Prostate gland (tissue), 2 donors: ENCODE data around the gene GRIA4. TPM values are rescaled to one million over a fixed set of nuclear protein-coding genes. Genes with fewer than 3 reads are reported as not detected.

Source experiments
- DNase-seq: peaks from one replicate; pipeline ENCODE4 v3.0.0-alpha.2; 2019; ENCODE audit warnings: low spot score
- H3K27ac ChIP-seq, 2 donors: fragments of 200-600 bp; sonication (generic); 2 replicates each; pipeline ENCODE4 v1.5.1; 2017 to 2019
- H3K27me3 ChIP-seq: fragments of 200-600 bp; sonication (generic); replicated peaks from 2 replicates; pipeline ENCODE4 v1.5.1; 2019; ENCODE audit not compliant: insufficient read depth
- H3K36me3 ChIP-seq, 2 donors: fragments of 200-600 bp; sonication (generic); 1 replicate in 1 of 2; 2 replicates in 1 of 2; pipeline versions ENCODE4 v1.5.1 to v1.8.1; 2017 to 2019
- H3K4me1 ChIP-seq: fragments of 200-600 bp; sonication (generic); replicated peaks from 2 replicates; pipeline ENCODE4 v1.5.1; 2019
- H3K4me3 ChIP-seq, 2 donors: fragments of 200-600 bp; sonication (generic); 2 replicates each; pipeline ENCODE4 v1.5.1; 2017 to 2019
- H3K9me3 ChIP-seq: fragments of 200-600 bp; sonication (generic); 2 replicates; pipeline ENCODE4 v1.5.1; 2017
- POLR2A ChIP-seq: fragments of 450-650 bp; IDR thresholded peaks from one replicate; pipeline ENCODE4 v1.6.1; 2016; ENCODE audit warnings: antibody characterized with exemption, mild to moderate bottlenecking
- POLR2AphosphoS5 ChIP-seq: sonication (generic); formaldehyde crosslinking; IDR thresholded peaks from one replicate; pipeline ENCODE4 v1.6.1; 2017; ENCODE audit warnings: antibody characterized with exemption
- WGBS: methylation state at CpG from one replicate; pipeline ENCODE4 v1.1.5; 2018; 5-methylcytosine and 5-hydroxymethylcytosine counted together
- intact Hi-C: fragments of 100-400 bp; cut with DNase I; formaldehyde crosslinking; loops from one replicate; pipeline ENCODE4 v1.14.2; 2022
- small RNA-seq, 2 donors: library from RNA; depleted of rRNA; stranded (forward); fragments of <200 nt; gene quantifications; one replicate each; pipeline ENCODE3, GENCODE V24; 2016
- total RNA-seq, 2 donors: library from RNA; depleted of rRNA; stranded (reverse); fragments of >200 nt; gene quantifications; one replicate each; pipeline ENCODE4 v1.1.0, GENCODE V29; 2016
- TF ChIP-seq, protein P1 (sequence below), 4 experiments: fragments of 200-600 bp in 2 of 4; fragments of 450-650 bp in 2 of 4; sonication (generic) in 2 of 4; IDR thresholded peaks; 1 replicate in 3 of 4; 2 replicates in 1 of 4; pipeline ENCODE4 v1.5.1; 2016 to 2019; ENCODE audit warnings: antibody characterized with exemption in 4 of 4, mild to moderate bottlenecking in 2 of 4, moderate library complexity in 2 of 4

GRIA4 gene
- total RNA-seq, 2 donors from 2014 or later = not detected

DNA sequence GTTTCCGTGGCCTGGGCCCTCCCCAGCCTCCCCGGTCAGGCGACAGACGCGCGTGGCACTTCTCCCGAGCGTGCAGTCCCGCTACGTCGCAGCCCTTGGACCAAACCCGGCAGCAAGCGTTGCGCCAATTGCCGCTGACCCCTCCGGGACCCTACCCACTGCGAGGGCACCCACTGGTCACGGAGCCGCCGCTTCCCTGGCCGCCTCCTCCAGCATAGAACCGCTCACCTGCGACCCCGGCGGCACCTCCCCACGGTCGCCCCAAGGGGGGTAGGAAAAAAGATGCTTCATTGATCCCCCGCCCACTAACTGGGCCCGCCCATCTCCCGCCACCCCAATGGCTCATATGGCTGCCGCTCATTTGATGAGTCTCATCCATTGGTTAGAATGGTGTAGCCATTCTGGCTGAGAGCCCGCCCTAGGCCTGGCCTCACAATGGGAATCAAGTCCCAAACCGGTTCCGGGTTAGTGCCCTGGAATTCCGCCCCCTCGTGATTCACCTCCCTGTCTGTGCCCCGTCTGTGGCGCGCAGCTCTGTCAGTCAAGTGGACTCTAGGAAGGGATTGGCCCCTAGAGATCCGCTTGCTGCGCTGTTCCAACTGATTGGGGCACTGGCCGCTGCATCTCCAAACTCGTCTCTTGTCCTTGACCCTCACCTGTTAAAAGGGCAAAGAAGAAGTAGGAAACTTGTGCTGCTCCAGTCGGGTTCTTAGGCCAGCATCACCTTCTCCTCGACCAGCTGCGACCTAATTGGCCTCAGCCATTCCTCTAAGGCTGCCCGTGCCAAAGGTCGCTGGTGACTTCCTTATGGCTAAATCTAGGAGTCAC is 412.3 kb downstream of the GRIA4 start, which contains the start of gene MSANTD4:
Gene MSANTD4 (minus strand): TSS at position 274 of the 828 bp plus-strand sequence. CDS start 11,323 bp downstream, outside the sequence.
- intact Hi-C loops = loop anchor here (2.0 kb wide), 1 partner anchor 55 kb away; the partner anchor contains the start of genes AASDHPPT and KBTBD3

DNA sequence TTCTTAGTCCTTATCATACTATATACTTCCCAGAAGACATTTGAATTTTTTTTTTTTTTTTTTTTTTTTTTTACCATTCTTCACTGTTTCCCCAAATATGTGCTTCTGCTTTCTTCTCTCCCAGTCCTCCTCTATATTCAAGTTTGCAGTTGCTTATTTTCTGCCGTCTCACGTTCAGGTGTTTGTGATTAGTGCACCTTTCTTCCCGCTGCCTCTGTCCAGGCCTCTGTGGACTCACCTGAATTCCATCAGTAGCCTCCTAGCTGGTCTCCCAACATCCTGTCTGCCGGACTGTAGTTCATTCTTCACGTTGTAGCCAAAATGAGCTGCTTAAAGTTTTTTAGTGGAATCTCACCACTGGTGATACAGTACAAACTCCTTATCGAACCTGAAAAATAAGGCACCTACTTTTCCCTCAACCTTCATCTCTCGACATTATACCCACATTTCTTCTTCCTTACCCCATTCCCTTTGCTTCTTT is 413.0 kb downstream of the GRIA4 start:
- no peak for DNase-seq
- TF ChIP-seq, protein P1, sequence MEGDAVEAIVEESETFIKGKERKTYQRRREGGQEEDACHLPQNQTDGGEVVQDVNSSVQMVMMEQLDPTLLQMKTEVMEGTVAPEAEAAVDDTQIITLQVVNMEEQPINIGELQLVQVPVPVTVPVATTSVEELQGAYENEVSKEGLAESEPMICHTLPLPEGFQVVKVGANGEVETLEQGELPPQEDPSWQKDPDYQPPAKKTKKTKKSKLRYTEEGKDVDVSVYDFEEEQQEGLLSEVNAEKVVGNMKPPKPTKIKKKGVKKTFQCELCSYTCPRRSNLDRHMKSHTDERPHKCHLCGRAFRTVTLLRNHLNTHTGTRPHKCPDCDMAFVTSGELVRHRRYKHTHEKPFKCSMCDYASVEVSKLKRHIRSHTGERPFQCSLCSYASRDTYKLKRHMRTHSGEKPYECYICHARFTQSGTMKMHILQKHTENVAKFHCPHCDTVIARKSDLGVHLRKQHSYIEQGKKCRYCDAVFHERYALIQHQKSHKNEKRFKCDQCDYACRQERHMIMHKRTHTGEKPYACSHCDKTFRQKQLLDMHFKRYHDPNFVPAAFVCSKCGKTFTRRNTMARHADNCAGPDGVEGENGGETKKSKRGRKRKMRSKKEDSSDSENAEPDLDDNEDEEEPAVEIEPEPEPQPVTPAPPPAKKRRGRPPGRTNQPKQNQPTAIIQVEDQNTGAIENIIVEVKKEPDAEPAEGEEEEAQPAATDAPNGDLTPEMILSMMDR (IDR thresholded peaks at IDR 0.05) = no peak
- TF ChIP-seq POLR2A (no peak), POLR2AphosphoS5 (no peak)
- Histone ChIP-seq H3K27ac (peak overlapping the region in 1 of 2 donors; percentile 25), H3K27me3 (no peaks in the 10 kb centered on the region), H3K9me3 (no peaks in the 10 kb centered on the region), H3K36me3 (no peaks in the 10 kb centered on the region), H3K4me3 (peak overlapping the region; percentile 70 to 83), H3K4me1 (no peaks in the 10 kb centered on the region)
- WGBS = 89% methylated on average over 7 of the region's 7 CpGs
- intact Hi-C loops = no loop called here

More for the DNA sequence above, 412.3 kb downstream of the GRIA4 start, which contains the start of gene MSANTD4:
- WGBS = 4% methylated on average over 43 of the region's 48 CpGs
- TF ChIP-seq POLR2A = no peak
- TF ChIP-seq, protein P1 (IDR thresholded peaks at IDR 0.05) = no peak
- peak; percentile 90 for TF ChIP-seq POLR2AphosphoS5
- no peaks in the 10 kb centered on the region for H3K36me3 ChIP-seq
- H3K27ac ChIP-seq = peak within 1 kb of the TSS; percentile 58 to 70
- no peaks in the 10 kb centered on the region for H3K27me3 ChIP-seq
- no peaks in the 10 kb centered on the region for H3K9me3 ChIP-seq
- H3K4me1 ChIP-seq = no peaks in the 10 kb centered on the region
- H3K4me3 ChIP-seq = peak within 1 kb of the TSS; percentile 70 to 83
- DNase-seq = peak; percentile 98

DNA sequence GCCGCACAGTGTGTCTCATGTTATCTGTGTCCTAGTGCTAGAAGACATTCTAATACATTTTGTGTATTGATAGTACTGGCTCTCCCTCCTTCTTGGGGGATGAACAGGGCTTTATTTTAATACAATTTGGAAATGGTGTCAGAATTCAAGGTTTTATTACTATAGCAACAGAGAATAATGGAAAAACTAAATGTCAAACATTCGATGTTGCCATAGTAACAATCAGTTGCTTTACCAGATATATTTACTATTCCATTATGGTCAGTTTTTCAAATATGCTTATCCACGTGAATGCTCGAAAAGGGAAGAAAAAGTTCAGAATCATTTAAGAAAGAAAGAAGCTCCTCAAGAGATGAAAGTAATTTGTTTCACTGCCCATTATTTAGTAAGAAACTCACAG is 420.7 kb downstream of the GRIA4 start:
- Histone ChIP-seq H3K4me3 (no peak overlapping the region), H3K9me3 (no peaks in the 10 kb centered on the region), H3K27me3 (no peaks in the 10 kb centered on the region), H3K27ac (no peak overlapping the region), H3K36me3 (no peaks in the 10 kb centered on the region), H3K4me1 (no peaks in the 10 kb centered on the region)
- TF ChIP-seq POLR2AphosphoS5 = no peak
- TF ChIP-seq, protein P1 (IDR thresholded peaks at IDR 0.05) = no peak
- no peak for TF ChIP-seq POLR2A
- no peak for DNase-seq
- intact Hi-C loops = no loop called here
- WGBS = 57% methylated on average over 4 of the region's 4 CpGs

DNA sequence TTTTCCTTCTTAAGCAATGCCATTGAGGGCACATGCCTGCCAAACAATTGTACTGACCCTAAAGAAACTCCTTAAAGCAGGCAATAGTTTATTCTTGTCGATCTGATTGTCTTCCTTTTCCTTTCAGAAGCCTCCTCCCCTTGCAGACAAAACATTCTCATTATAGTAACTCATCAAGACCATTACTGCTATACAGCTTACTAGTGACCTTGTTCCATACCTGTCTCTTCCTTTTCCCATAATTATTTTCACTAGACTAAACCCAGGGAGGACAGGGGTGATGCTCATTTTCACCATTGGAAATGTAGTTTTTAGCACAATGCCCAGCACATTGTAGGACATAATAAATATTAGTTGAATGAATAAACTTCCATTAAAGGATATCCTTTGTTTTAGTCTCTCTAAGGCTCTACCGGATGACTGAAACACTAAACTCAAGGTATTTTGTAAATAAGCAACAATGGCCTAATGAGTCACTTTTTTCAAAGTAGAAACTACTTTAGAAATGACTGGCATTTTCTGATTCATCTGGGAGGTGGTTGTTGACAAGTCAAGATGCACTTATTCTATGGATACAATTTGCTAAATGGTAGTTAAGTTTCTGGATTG is 421.4 kb downstream of the GRIA4 start:
- Histone ChIP-seq H3K9me3 (no peaks in the 10 kb centered on the region), H3K4me3 (no peak overlapping the region), H3K27ac (no peak overlapping the region), H3K27me3 (no peaks in the 10 kb centered on the region), H3K36me3 (no peaks in the 10 kb centered on the region), H3K4me1 (no peaks in the 10 kb centered on the region)
- 69% methylated on average over 2 of the region's 2 CpGs for WGBS
- DNase-seq = no peak
- intact Hi-C loops = no loop called here
- no peak for TF ChIP-seq POLR2A
- TF ChIP-seq, protein P1 (IDR thresholded peaks at IDR 0.05) = no peak

Small RNAs within 50 kb of the gene (small RNA-seq; reads per million reads assigned to genes)
- gene RNU4-55P (0 reads per million in 2 donors), gene RNU6-277P (0 reads per million in 2 donors)
